CD4-positive, alpha-beta T cell treated with Interleukin-15 for 4 hours (primary cell): ENCODE measurements around the gene IL25.

Experiments
- DNase-seq: peaks from one replicate; pipeline ENCODE4 v3.0.0-alpha.2; 2020; ENCODE audit warnings: low spot score

The IL25 gene

DNA sequence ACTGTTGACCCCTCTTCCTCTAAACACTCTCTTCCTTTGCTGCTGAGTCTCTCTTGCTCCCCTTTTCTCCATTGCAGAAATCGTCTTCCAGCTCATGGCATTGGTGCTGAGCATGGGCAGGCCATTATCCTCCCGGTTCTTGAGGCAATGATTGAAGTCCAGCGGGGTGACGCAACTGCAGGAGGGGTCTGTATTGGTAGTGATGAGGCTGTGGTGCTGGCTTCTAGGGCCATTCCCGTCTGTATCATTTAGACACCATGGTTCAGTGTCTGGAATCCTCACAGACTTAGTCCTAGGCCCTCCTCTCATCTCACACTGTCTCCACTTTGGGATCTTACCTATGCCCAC, 19.2 kb upstream of the IL25 start:
- no peak for DNase-seq

DNA sequence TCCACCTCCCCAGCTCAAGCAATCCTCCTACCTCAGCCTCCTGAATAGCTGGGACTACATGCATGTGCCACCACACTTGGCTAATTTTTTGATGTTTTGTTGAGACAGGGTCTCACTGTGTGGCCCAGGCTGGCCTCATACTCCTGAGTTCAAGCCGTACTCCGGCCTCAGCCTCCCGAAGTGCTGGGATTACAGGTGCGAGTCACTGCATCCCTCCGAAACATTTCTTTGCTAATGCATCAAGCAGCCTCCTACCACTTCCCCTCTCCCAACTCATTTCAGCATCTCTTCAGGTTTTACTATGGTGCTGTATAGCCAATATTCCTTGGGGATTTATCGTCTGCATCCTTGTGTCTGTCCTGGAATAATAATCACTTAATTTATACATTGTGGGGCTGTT, 17.6 kb upstream of the IL25 start:
- DNase-seq = no peak

DNA sequence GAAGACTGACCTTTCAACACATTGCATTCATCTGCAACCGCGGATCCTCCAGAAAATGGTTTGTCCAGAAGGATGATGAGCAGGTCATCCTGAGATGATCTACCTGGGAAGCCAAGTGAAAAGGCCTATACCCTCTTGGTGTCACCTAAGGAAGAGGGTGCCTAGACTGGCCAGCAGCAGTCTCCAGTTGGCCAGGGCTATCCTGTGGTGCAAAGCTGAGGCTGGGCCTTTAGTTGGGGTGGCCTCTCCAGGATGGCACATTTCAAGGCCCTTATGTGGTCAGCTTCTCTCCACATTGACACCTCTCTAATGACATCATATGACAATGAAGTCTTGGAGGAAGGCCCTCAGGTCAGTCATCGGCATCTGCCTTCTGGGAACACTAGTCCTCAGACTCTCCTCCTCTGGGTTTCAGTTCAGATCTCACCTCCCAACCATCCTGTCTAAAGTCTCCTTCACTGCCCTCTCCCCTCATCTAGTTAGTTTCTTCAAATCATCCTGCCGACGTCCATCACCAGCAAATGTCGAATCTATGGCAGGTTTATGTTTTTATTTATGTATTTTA, 16.7 kb upstream of the IL25 start:
- no peak for DNase-seq

DNA sequence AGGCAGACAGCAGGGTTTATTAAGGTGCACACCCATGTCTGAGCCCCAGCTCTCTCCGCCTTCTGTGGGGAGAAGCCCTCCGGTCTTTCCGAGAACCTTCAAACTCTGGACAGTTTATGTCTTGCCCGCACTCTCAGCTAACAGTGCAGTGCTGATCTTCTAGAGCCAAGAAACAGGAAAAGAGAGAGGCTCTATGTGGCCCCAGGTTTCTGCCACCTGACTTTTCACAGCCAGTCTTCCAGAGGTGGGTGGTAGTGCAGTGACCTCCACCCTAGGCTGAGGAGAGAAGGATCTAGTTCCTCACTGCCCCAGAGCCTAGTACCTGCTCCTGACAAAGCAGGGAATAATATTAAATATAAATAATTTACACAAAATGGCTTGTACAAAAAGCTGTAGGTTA, 15.9 kb upstream of the IL25 start:
- DNase-seq = no peak

DNA sequence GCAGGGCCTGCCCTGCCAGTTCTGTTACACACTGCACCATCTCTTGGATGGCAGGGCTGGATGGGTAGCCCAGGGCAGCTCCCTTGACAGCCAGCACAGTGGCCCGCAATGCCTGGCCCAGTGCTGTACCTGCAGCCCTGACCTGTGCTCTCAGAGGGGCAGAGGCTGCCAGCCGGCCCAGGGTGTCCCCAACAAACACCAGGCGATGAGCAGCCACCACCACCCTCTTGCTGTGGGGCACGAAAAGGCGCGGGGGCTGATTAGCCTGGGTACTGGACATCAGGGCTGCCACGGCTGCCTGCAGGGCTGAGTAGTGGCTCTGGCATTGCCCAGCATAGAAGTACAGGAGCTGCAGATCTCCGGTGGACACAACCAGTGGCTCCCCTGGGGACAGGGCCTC, 15.3 kb upstream of the IL25 start:
- DNase-seq = no peak

DNA sequence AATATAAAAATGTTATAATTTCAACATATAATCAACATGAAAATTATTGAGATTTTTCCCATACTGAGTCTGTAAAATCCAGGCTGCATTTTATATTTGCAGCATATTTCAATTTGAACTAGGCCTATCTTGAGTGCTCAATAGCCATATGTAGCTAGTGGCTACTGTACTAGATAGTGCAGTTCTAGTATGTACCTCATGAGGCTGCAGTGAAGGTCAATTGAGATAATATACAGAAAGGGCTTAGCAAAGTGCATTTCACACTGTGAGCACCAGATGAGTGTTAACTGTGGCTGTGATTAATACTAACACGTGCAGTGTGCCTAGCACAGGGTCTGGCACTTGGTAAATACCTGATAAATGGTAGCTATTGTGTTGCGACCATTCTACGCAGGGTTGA, 14.6 kb upstream of the IL25 start:
- no peak for DNase-seq

DNA sequence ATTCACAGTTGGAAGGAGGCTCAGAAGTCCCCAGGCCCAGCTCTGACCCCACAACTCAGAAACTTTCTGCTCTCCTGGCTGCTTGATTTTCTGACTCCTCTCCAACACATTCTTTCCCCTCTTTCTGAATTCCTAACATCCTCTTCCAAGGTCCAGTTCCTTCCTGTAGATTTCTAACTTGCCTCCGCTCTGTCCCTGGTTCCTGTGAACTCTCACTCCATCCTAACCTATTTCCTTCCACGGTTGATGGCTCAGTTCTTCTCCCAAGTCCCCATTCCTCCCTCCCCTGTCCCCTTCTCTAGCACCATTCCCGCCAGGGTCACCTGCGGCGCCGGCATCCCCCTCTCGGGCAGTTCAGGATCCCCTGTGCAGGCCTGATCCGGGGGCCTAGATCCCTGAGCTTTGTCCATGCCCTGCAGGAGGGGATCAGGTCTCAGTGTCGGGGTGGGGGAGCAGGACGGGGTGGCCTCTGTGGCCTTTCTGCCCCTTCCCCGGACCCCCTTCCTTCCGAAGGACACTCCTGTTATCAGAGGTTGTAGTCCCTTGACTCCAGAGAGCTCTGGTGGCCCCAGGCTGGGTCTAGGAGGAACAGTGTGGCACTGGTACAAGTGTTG, 13.9 kb upstream of the IL25 start:
- no peak for DNase-seq

DNA sequence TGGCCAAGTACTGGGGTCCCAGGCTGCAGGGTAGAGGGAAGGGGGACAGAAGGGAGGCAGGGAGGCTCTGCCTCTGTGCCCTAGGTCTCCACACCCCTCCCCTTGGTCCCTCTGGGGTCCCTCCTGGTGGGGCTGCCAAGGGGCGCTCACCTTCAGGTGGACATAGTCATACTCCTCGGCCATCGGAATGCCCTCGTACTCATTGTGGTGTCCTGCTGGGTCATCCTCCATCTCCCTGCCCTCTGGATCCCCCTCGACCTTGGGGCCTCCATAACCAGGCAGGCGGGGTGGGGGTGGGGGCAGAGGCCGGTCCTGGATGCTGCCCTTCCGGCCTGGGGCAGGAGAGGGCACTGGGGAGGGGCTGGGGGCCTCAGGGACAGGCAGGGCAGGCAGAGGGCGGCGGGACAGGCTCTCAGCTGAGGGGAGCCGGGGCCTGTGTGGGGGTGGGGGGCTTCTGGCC, 13.4 kb upstream of the IL25 start:
- no peak for DNase-seq

DNA sequence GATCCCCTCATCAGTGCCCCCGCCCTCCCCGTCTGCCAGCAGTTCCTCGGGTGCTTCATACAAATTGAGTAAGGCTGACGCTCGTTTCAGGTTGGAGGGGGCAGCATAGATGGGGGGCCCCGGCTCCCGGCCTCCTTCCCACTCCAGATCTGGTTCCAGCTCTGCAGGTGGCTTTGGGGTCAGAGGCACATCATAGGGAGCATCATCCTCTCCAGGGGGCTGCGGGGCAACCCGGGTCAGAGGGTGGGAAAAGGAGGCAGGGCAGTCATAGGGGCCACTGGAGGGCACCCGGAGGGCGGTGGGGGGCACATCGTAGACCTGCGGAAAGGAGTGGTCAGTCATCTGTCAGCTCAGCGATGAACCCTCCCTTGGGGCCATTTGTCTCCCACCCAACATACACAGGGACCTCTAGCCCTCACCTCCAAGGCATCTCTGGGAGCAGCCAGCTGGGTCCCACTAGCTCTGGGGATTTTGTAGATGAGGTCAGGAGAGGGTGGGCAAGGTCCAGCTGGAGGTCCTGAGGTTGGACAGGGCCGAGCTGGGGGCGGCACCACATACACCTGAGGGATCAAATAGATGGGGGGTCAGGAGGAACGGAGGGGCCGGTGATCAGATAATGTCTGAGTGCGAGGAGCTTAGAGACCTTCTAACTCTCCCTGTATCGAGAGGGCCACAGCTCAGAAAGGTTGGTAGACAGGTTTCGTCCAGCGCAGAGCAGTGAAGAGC, 12.7 kb upstream of the IL25 start:
- no peak for DNase-seq

DNA sequence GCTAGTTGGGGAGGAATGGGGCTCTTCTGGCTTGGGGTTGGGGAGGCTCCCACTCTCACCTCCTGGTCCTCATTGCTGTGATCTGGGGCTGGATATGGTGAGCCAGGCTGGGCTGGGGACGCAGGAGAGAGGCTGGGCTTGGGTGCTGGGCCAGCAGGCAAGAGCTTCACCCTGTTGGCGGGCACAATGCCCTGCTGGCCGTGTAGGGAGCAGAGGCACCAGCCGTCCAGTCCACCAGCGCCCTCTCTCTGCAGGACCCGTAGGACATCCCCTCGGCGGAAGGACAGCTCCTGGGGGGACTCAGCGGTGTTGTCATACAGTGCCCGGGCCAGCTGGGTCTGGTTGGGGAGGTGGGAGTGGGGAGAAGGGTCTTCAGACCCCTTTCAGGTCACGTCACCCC, 12.1 kb upstream of the IL25 start:
- DNase-seq = no peak

DNA sequence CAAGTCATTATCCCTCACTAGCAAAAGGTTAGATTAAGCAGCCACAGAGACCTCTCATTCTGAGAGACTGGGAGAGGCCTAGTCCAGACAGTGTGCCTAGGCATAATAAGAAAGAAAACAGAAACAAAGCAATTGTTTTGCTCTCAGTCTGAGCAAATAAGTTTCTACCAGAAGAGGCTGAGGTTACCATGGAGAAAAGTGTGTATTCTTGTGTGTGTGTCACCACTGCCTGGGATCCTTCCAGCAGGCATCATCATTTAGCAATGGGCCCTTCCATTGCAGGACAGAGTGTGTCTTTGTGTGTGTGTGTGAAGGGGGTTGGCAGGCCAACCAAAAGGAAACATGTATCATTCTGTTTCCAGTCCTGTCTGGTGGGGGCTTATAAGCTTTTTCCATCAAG, 11.3 kb upstream of the IL25 start:
- DNase-seq = no peak

DNA sequence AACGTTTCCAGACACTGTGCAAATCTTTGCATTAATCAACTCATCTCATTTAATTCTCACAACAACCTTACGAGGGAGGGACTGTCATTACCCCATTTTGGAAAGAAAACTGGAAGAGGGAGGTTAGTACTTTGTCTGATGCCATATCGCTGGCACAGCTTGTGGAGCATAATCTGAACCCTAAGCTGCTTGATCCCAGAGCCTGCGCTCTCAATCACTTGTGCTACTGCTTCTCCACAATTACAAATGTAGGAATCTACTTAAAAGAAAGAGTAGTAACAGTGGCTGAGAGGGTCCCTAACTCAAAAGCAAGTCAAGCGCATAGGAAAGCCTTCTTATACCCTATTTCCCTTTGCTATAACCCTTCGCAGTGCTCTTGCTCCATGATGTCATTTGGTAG, 10.8 kb upstream of the IL25 start:
- DNase-seq = no peak

DNA sequence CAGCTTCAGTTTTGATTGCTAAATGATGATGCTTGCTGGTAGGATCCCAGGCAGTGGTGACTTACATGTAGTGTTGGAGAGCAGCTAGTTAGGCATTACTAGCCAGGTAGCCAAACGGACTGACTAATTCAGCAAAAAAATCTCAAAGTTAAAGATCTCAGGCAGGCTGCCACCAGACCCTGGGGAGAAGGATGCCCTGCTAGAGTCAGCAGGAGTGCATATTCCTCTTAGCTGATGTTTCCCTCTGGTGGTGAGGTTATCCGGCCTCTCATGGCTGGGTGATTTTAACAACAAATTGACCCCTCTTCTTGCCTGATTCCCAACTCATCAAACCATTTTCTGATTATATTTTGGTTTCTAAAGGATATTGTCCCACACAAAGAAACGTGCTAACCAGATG, 10.4 kb upstream of the IL25 start:
- no peak for DNase-seq

DNA sequence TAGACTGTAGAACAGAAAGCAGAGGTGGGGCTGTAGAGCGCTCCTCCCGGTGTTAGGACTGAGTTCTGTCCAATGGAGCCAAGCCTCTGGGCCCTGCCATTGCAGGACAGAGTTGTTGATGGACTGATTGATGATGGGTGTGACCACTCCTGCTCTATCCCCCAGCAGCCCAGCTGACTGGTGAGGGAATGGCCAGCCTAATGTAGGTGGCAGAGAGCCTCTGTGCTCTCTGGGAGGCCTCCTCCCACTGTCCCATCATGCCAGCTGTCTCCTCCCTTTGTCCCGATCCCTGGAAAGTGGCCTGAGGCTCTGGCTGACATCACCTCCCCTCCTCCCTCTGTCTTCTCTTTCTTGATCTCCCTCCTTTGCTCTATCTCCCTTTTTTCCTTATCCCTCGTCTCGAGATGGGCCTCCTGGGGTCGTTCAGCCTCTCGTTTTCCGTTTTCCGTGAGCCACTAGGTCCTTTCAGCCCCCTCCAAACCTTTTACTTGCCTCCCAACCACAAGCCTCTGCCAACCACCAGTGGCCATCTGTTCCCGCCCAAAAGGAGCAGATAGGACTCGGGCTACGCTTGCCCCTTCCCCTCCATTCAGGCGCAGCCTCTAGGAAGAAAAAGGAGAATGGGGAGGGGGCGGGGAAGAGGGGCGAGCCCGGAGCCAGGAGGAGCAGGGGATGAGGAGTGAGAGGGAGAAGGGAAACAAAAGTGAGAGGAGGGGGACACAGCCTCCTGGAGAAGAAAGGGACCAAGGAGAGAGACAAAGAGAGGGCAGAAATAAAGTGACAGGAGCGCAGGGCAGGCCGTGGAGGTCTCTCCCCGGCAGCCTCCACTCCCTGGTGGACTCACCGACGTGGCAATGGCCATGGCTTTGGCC, 8.2 kb upstream of the IL25 start:
- no peak for DNase-seq

DNA sequence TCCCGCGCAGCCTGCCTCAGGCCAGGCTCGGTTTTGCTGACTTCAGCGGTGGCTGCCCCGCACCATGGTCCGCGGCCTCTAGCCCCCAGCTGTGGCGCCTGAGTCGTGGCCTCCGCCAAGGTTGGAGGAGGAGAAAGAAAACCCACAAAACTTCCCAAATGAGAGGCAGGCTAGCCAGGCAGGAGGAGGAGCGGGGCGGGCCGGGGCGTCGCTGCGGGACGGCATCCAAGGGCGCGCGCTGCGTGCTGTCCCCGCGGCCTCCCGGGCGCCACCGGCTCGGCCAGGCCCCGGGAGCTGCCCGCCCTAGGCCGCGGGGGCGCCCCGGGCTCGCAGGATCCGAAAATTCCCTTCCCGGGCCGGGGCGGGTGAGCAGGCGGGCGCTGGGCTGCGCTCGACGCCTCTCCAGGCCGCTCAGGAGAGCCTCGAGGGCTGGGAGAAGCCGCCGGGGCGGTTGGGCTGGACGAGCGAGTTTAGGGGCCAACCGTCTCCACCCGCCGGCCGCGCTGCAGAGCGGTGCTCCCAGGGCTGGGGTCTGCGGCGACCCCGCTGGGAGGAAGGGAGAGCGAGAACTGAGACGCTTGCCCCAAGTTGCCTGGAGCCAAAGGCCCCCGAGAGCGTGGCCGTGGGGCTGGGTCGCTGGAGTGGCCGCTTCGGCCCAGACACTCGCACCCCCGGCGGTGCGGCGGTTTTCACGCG, 7.4 kb upstream of the IL25 start, which contains the start of gene EFS:
TSS of gene EFS (minus strand) at position 137 of the 696 bp plus-strand sequence. CDS start 147 bp downstream, outside the sequence.
- DNase-seq = no peak

DNA sequence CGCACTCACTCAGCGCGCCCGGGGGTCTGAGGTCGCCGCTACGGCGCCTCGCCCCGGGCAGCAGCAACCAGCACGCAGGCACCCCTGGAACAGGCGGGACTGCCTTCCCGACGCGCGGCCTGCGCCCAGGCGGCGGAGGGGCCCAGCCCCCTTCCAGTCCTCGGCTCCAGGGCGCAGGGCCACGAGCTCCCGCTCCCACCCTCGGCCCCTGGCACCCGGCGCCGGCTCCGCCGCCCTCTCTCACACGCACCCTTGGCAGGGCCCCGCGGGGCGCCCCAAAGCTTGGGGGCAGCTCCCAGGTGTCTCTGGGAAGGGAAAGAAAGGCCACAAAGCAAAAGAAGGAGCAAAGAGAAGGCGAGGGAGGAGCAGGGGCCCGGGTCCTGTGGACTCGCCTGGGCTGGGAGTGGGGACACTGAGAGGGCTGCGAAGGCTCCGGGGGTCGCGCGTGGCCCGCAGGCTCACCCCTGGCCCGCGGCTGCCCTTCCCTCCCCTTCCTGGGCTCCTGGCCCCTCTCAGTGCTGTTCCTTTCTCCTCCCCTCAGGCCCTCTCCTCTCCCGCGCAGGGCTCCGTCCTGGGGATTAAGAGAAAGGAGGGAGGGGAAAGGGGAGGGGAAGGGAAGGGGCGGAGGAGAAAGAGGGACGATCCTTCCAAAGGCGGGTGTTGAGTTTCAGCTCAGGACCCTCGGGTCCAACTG, 6.7 kb upstream of the IL25 start:
- DNase-seq = no peak

DNA sequence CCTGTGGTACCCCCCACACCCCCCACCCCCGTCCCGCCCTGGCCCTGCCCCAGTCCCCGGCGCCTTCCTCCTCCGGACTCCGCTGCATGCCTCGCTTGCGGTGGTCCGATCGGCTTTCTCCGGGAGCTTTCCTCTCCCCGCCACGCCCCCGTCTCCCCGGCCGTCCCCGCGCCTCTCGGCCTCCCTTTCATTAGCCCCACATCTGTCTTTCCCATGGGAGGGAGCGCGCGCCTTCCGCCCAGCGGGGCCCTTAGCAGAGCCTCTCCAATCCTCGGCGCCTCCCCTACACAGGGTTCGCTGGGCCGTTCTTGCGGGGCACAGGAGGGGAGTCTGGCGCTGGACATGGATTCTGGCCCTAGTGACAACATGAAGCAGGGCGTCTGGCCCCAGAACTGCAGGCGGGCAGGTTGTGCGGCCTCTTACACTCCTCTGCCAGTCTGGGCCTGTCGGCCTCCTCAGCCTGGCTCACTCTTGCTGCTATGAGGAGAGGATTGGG, 6.1 kb upstream of the IL25 start:
- DNase-seq = no peak

DNA sequence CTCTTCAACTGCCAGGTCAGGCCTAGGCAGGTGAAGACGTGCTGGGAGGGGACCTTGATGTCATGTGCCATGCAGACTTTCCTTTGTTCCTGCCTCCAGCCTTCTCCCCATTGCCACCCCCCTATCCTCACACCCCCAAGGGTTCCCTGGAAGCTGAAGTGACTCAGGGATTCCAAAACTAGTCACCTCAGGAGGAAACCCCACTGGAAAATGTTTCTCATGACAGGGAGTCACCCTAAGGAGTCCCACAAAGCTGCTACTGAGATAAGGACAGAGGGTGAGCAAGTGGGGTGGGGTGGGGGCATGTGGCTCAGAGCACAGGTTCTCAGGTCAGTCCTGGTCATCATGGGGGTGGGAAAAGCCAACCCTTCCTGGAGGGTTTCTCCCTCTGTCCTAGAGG, 2.4 kb upstream of the IL25 start:
- no peak for DNase-seq

DNA sequence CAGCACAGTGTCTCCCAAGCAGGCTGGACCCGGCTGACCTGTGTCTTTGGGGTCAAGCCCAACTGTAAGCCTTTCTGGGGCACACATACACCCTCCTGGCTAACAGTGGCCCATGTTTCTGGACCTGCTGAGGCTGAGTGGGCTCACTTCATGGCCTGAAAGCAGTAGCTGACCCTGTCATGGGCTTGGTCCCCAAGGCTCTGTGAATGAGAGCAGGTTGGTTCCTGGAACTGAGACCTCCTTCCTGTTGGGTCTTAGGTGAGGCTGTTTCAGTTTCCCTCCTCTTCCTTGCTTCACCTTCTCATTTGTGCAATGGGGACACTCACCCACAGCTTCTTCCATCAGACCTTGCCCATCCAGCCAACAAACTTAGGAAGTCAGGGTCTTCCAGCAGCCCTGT, 744 bp upstream of the IL25 start:
- DNase-seq = no peak

DNA sequence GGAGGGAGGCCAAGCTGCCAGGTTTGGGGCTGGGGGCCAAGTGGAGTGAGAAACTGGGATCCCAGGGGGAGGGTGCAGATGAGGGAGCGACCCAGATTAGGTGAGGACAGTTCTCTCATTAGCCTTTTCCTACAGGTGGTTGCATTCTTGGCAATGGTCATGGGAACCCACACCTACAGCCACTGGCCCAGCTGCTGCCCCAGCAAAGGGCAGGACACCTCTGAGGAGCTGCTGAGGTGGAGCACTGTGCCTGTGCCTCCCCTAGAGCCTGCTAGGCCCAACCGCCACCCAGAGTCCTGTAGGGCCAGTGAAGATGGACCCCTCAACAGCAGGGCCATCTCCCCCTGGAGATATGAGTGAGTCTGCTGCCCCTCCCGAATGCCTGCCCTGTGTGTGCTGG, 432 bp downstream of the IL25 start:
- no peak for DNase-seq

DNA sequence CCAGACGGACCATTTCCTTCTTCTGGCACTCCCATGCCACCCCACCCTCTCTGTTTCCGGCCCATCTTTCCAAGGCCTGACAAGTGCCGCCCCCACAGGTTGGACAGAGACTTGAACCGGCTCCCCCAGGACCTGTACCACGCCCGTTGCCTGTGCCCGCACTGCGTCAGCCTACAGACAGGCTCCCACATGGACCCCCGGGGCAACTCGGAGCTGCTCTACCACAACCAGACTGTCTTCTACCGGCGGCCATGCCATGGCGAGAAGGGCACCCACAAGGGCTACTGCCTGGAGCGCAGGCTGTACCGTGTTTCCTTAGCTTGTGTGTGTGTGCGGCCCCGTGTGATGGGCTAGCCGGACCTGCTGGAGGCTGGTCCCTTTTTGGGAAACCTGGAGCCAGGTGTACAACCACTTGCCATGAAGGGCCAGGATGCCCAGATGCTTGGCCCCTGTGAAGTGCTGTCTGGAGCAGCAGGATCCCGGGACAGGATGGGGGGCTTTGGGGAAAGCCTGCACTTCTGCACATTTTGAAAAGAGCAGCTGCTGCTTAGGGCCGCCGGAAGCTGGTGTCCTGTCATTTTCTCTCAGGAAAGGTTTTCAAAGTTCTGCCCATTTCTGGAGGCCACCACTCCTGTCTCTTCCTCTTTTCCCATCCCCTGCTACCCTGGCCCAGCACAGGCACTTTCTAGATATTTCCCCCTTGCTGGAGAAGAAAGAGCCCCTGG, 3.1 kb downstream of the IL25 start:
- no peak for DNase-seq
